Measurements from ENCODE around the gene C16orf46.

DNA sequence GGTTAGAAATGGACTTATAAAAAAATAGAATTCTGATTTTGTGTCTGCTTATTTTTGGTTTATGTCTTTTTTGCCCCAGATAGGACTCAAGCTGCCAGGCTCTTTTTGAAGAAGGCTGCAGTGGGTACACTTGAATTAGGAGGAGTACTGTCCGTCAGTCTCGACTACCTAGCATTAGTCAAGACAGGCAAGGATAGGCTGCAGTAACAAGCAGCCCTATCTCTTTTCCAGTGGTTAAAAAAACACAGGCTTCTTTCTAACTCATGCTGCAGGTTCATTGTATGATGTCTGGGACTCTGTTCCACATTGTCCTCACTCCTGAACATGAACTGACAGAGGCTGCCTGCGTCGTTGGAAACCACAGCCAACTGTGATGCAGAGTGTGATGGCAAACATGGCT, 8.0 kb downstream of the C16orf46 start:
- TF ChIP-seq, protein P1, sequence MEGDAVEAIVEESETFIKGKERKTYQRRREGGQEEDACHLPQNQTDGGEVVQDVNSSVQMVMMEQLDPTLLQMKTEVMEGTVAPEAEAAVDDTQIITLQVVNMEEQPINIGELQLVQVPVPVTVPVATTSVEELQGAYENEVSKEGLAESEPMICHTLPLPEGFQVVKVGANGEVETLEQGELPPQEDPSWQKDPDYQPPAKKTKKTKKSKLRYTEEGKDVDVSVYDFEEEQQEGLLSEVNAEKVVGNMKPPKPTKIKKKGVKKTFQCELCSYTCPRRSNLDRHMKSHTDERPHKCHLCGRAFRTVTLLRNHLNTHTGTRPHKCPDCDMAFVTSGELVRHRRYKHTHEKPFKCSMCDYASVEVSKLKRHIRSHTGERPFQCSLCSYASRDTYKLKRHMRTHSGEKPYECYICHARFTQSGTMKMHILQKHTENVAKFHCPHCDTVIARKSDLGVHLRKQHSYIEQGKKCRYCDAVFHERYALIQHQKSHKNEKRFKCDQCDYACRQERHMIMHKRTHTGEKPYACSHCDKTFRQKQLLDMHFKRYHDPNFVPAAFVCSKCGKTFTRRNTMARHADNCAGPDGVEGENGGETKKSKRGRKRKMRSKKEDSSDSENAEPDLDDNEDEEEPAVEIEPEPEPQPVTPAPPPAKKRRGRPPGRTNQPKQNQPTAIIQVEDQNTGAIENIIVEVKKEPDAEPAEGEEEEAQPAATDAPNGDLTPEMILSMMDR (IDR thresholded peaks at IDR 0.05; ENCODE audit: borderline replicate concordance, extremely low read depth, low read length, poor library complexity, severe bottlenecking) = no peak
- no peak for TF ChIP-seq EZH2 (IDR thresholded peaks at IDR 0.05; ENCODE audit: borderline replicate concordance, low read depth, low read length, severe bottlenecking)
